Uterus (tissue), 4 donors: ENCODE data around the gene SYTL2. TPM values are rescaled to one million over a fixed set of nuclear protein-coding genes. Genes with fewer than 3 reads are reported as not detected.

Experiments
- DNase-seq, 2 donors: peaks; one replicate each; pipeline ENCODE4 v3.0.0-alpha.2; 2019 to 2020
- H3K27ac ChIP-seq, 2 donors: fragments of 200-600 bp; sonication (generic); 1 replicate in 1 of 2; 2 replicates in 1 of 2; pipeline ENCODE4 v1.5.1; 2016 to 2018
- H3K27me3 ChIP-seq, 2 donors: fragments of 200-600 bp; sonication (generic); one replicate each; pipeline ENCODE4 v1.5.1; 2018 to 2019; ENCODE audit warnings: control low read depth in 1 of 2
- H3K36me3 ChIP-seq, 2 donors: fragments of 200-600 bp; sonication (generic); one replicate each; pipeline ENCODE4 v1.5.1; 2019; ENCODE audit warnings: control low read depth in 1 of 2
- H3K4me1 ChIP-seq, 2 donors: fragments of 200-600 bp; sonication (generic); one replicate each; pipeline ENCODE4 v1.5.1; 2018 to 2019; ENCODE audit warnings: control low read depth in 1 of 2
- H3K4me3 ChIP-seq, 2 donors: fragments of 200-600 bp; sonication (generic); 1 replicate in 1 of 2; 2 replicates in 1 of 2; pipeline ENCODE4 v1.5.1; 2018 to 2019; ENCODE audit warnings: mild to moderate bottlenecking in 1 of 2
- H3K9me3 ChIP-seq, 2 donors: fragments of 200-600 bp; sonication (generic); one replicate each; pipeline ENCODE4 v1.5.1; 2019; ENCODE audit warnings: control low read depth in 1 of 2
- CTCF ChIP-seq, 4 experiments: fragments of 200-600 bp in 2 of 4; fragments of 450-650 bp in 2 of 4; sonication (generic) in 2 of 4; IDR thresholded peaks; one replicate each; pipeline ENCODE4 v1.5.1; 2016 to 2019; ENCODE audit warnings: antibody characterized with exemption in 4 of 4, mild to moderate bottlenecking in 2 of 4, moderate library complexity in 1 of 4
- POLR2A ChIP-seq, 2 donors: fragments of 450-650 bp; IDR thresholded peaks; one replicate each; pipeline ENCODE4 v1.6.1; 2016; ENCODE audit warnings: antibody characterized with exemption in 2 of 2, mild to moderate bottlenecking in 1 of 2, moderate library complexity in 1 of 2
- intact Hi-C: fragments of 100-400 bp; cut with DNase I; formaldehyde crosslinking; loops from one replicate; pipeline ENCODE4 v1.15.1; 2023; ENCODE audit warnings: low total_unique reads
- total RNA-seq, 4 donors: library from RNA; depleted of rRNA in 3 of 4; stranded (reverse); fragments of >200 nt in 3 of 4; gene quantifications; one replicate each; pipeline versions ENCODE4 v1.1.0 to v1.2.4, GENCODE V29; 2014 to 2023
- donor health status: DM: yes; HTN: yes; CAD: no.

The SYTL2 gene
- total RNA-seq, 4 donors from 2014 or later: 33.0 to 77.4 (median 39.7) TPM

DNA sequence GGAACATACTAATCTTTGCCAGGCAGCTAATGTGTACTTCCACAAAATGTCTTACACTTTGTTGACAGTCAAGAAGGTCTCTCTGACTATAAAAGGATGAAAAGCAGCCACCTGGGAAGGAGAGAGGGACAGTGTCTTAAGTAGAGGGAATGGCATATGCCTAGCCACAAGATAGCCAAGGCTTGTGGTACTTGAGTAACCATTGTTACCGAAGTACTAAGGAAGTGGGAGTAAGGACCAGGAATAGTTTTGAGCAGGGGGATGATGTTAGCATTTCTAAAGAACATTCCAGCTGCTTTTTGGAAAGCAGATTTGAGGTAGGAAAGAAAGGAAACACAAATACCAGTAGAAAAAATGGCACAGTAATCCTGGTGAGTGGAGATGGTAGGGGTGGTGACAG is 159.8 kb downstream of the SYTL2 start:
- Histone ChIP-seq H3K4me1 (peaks cover 0 to 3% of the 10 kb centered on the region in 2 donors), H3K27me3 (no peaks in the 10 kb centered on the region), H3K4me3 (no peak overlapping the region), H3K27ac (no peak overlapping the region), H3K9me3 (no peaks in the 10 kb centered on the region), H3K36me3 (no peaks in the 10 kb centered on the region)
- no peak for DNase-seq
- intact Hi-C loops: no loop called here
- TF ChIP-seq POLR2A (IDR thresholded peaks at IDR 0.05) (no peak), CTCF (IDR thresholded peaks at IDR 0.05) (no peak)

DNA sequence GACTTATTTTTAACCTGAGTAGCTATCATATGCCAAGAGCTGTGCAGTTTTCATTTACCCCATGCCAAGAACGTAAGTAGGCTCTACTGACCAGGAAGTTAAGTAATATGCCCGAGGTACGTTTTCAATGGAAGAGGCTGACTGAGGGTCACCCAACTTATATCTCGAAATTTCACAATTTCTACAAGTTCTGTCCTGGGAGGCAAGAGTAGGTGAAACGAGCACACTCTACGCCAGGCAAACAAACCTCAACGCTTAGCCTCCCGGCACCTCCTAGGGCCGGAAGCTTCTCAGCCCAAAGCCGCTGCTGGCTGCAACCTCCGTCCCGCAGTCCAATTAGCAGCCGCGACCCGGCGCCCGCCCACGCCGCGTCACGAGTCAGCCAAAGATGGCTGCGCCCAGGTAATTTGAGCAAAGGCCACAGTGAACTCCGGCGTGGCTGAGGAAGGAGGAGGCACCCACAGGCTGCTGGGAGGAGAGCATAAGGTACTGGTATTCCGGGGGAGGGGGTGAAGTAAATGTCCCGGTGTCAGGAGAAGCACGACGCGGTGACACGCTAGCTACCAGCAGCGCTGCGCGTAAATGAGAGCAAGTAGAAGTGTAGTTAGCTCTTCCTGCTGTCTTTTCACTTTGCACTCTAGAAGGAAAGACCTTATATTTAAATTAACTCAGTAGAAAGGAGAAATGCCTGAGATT is 163.2 kb downstream of the SYTL2 start, which contains the start of gene TMEM126A:
TSS of gene TMEM126A (plus strand) at position 364 of the 696 bp plus-strand sequence. CDS start 2,289 bp downstream, outside the sequence.
- H3K9me3 ChIP-seq: no peaks in the 10 kb centered on the region
- peaks cover 0 to 3% of the 10 kb centered on the region in 2 donors for H3K4me1 ChIP-seq
- peak within 1 kb of the TSS; percentile 79 to 85 for H3K27ac ChIP-seq
- H3K27me3 ChIP-seq: no peaks in the 10 kb centered on the region
- peak; percentile 82 to 86 for DNase-seq
- H3K36me3 ChIP-seq: no peaks in the 10 kb centered on the region
- peak; percentile 54 to 62 for TF ChIP-seq POLR2A (IDR thresholded peaks at IDR 0.05)
- TF ChIP-seq CTCF (IDR thresholded peaks at IDR 0.05): no peak
- intact Hi-C loops: no loop called here
- H3K4me3 ChIP-seq: peak within 1 kb of the TSS; percentile 63 to 74

- Histone ChIP-seq H3K36me3 (no peaks in the 10 kb centered on the region), H3K9me3 (no peaks in the 10 kb centered on the region), H3K27me3 (no peaks in the 10 kb centered on the region), H3K4me3 (peak overlapping the region; percentile 63 to 74), H3K27ac (peak overlapping the region; percentile 79 to 85), H3K4me1 (peaks cover 0 to 3% of the 10 kb centered on the region in 2 donors)
- no peak for TF ChIP-seq CTCF (IDR thresholded peaks at IDR 0.05)
- no peak for TF ChIP-seq POLR2A (IDR thresholded peaks at IDR 0.05)
- intact Hi-C loops: no loop called here
- DNase-seq: no peak
These were observed 163.9 kb downstream of the SYTL2 start for GRCh38 chr11:85647078-85647477.

Other genes with a start within 250 kb of the SYTL2 start
- 10 to 100 TPM in 3 of 4 donors, 1 to 10 TPM in 1; 2.9 to 30.2 (median 22.6) TPM for gene DLG2, start 183.8 kb downstream of the SYTL2 start, total RNA-seq
- gene TMEM126B, start 182.5 kb downstream of the SYTL2 start, total RNA-seq: 100 to 1,000 TPM in 1 of 4 donors, 10 to 100 TPM in 3; 36.5 to 119 (median 57.9) TPM
- 10 to 100 TPM in 3 of 4 donors, 1 to 10 TPM in 1; 7.9 to 16.3 (median 12.5) TPM for gene TMEM126A, start 163.2 kb downstream of the SYTL2 start, total RNA-seq
- gene CREBZF, start 146.0 kb downstream of the SYTL2 start, total RNA-seq: 100 to 1,000 TPM in 2 of 4 donors, 10 to 100 TPM in 2; 77.7 to 133 (median 99.9) TPM
- gene CCDC89, start 124.9 kb downstream of the SYTL2 start, total RNA-seq: 10 to 100 TPM in 1 of 4 donors, 1 to 10 TPM in 1, under 1 TPM in 1, not detected in 1; 0.77 to 14.0 (median 4.4) TPM
- under 1 TPM in 1 of 4 donors, not detected in 3; 0.21 TPM for gene CCDC83, start 44.2 kb upstream of the SYTL2 start, total RNA-seq